Fibroblast of villous mesenchyme (primary cell): ENCODE results near the gene RUNX1. TPM values are rescaled to one million over a fixed set of nuclear protein-coding genes. Genes with fewer than 3 reads are reported as not detected.

Experiments used
- DNase-seq: peaks from one replicate; pipeline ENCODE4 v3.0.0-alpha.2; 2010; ENCODE audit warnings: low read depth
- H3K4me3 ChIP-seq: 2 replicates; pipeline ENCODE4 v1.5.1; 2011; ENCODE audit warnings: low read depth, mild to moderate bottlenecking, low read length
- CTCF ChIP-seq: IDR thresholded peaks from 2 replicates; pipeline ENCODE4 v1.5.1; 2012; ENCODE audit warnings: low read depth, mild to moderate bottlenecking, low read length; ENCODE audit not compliant: insufficient read depth
- total RNA-seq: library from RNA; depleted of rRNA; stranded (reverse); fragments of >200 nt; gene quantifications from 2 replicates; pipeline ENCODE4 v1.2.3, GENCODE V29; 2012

The RUNX1 gene
- total RNA-seq, 1 donor, result 21.6 TPM

DNA sequence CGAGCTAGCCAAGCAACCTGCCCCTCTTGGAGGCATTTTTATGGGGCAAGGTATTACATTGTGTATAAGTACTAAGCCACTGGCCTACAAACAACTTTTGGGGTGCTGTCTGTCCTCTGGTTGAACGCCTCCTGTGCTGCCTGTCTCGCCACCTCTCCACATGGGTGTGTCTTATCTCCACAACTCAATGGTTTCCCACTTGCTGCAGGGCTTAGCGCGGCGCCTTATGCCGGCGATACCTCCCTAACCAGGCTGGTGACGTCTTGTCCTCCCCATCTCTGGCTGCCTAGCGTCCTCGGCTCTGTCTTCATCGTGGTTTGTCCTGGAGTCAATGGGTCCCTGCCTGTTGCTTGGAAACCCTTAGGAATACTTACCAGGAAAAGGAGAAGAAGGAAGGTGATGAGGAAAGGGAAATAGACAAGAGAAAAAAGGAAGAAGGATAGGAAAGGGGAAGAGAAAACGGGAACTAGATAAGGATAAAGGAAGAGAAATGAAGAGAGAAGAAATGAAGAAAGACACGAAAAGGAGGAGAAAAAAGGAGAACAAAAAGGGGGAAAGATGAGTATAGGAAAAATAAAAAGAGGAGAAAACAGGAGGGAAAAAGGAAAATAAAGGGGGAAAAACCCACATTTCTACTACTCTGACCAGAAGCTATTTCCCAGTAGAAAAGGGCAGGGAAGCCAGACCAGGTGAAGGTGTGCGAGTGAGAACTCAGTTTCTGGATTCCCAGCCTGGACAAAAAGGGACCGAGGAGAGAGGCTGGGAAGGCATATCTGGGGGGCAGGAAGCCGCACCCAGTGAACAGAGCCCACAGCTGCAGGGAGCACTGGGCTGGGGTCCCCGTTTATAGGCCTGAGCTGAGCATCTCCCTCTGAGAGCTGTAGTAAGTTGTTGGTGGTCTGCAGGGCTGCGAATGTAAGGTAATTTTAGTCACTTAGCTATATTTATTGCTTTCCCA lies 294.1 kb downstream of the RUNX1 start:
- no peak for TF ChIP-seq CTCF
- no peak overlapping the region for H3K4me3 ChIP-seq
- no peak for DNase-seq

DNA sequence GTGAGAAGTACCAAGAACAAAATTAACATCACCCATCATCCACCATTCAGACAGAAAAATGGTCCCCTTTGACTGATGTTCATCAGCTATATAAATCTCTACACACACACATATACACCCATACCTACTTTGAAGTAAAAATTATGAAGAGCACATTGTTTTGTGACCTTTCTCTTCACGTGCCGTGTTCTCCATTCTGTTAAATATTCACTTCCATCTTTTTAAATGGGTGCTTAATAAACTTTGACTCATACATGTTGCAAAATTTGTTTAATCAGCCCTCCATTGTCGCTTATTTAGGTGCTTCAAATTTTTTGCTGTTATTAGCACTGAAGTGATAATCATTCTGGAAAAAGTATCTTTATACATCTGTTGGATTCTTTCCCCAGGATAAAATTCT lies 300.2 kb downstream of the RUNX1 start:
- no peak overlapping the region for H3K4me3 ChIP-seq
- no peak for TF ChIP-seq CTCF
- DNase-seq, result no peak

DNA sequence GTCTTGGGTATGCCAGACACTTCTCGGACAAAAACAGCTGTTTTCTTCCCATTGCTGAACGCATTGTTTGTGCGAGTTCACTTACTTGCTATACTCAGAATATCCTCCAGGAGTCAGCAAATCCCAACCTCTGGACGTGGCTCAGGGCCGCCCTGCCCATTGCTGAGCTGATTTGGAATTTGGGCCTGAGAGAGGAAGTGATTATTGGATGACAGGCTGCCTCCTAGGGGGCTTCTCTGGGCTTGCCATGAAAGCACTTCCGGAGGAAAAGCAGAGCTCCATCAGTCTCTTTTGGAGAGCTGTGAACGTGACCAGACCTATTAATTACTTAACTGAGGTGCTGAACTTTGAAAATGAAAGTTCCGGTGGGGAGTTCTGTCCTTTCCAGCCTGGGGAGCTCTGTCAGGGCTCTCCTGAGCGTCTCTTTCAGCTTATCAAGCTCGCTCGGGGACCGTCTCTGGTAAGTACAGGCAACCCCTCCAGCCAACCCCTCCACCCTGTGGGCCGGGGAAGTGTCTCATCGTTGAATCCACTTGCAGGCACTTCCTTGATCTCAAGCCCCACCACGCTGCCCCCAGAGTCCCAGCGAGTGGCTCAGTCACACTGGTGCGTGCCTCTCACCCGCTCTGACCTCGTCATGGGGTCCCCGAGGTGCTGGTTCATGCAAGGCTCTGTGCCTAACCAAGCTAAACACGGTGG lies 303.4 kb downstream of the RUNX1 start:
- peak; percentile 90 for TF ChIP-seq CTCF
- DNase-seq, result peak; percentile 85
- peak overlapping the region; percentile 12 for H3K4me3 ChIP-seq

GRCh38 chr21:34744801-34745200 lies 304.3 kb downstream of the RUNX1 start:
- no peak for TF ChIP-seq CTCF
- no peak for DNase-seq
- H3K4me3 ChIP-seq, result no peak overlapping the region

DNA sequence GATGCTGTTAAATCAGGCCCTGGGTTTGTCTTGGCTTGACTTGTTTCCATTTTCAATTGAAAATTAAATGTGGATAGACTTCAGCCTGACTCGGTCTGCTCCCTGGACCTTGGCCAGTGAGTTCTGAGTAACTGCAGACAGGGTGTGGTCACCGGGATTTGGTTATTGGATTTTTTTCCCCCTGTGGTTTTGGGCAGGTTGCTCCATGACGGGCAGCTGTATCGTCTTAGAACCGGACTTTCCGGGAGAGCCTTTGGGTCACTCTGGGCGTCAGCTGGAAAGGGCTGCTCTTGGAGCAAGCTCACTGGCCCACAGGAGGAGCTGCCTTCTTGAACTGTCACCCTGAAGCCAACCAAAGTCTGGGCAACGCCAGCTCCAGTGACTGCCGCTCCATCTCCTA lies 305.3 kb downstream of the RUNX1 start:
- H3K4me3 ChIP-seq, result no peak overlapping the region
- DNase-seq, result peak; percentile 44
- TF ChIP-seq CTCF, result no peak

DNA sequence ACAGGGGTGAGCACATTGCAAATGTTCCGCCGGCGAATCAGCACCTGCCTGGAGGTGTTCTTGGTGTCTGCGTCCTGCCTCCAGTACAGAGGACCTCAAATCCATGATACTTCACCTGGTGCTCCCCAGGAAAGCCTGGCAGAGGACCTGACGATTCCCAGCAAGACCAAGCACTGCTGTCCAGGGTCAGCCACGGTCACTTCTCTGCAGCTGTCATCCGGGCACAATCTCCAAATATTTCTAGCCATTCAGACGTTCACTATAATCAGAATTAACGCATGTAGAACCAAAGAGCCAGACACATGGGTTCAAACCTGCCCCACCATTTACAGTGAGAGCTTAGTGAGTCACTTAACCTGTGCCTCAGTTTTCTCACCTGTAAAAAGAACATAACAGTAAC lies 305.8 kb downstream of the RUNX1 start:
- no peak overlapping the region for H3K4me3 ChIP-seq
- DNase-seq, result no peak
- no peak for TF ChIP-seq CTCF
